Thyroid gland (tissue), 4 donors: ENCODE measurements around the gene SERHL2. TPM values are rescaled to one million over a fixed set of nuclear protein-coding genes. Genes with fewer than 3 reads are reported as not detected.
"Not testable (repeated sequence)": the region's sequence is repeated elsewhere in the genome, so short reads cannot be mapped to it uniquely, and the experiment has no call there.

ENCODE experiments used
- DNase-seq, 2 donors: peaks; one replicate each; pipeline ENCODE4 v3.0.0-alpha.2; 2019
- H3K27ac ChIP-seq, 3 donors: fragments of 200-600 bp; sonication (generic); 1 replicate in 2 of 3; 2 replicates in 1 of 3; pipeline ENCODE4 v1.5.1; 2016 to 2019; ENCODE audit warnings: mild to moderate bottlenecking in 1 of 3, moderate library complexity in 1 of 3
- H3K27me3 ChIP-seq: fragments of 200-600 bp; sonication (generic); one replicate; pipeline ENCODE4 v1.5.1; 2019
- H3K36me3 ChIP-seq, 2 donors: fragments of 200-600 bp; sonication (generic); one replicate each; pipeline ENCODE4 v1.5.1; 2016 to 2019
- H3K4me1 ChIP-seq, 2 donors: fragments of 200-600 bp; sonication (generic); one replicate each; pipeline ENCODE4 v1.5.1; 2017 to 2019
- H3K4me3 ChIP-seq, 3 donors: fragments of 200-600 bp; sonication (generic); replicated peaks in 1 of 3; 1 replicate in 2 of 3; 2 replicates in 1 of 3; pipeline ENCODE4 v1.5.1; 2016; ENCODE audit warnings: mild to moderate bottlenecking in 1 of 3
- H3K9me3 ChIP-seq: fragments of 200-600 bp; sonication (generic); one replicate; pipeline ENCODE4 v1.5.1; 2017
- POLR2A ChIP-seq, 2 donors: fragments of 450-650 bp; IDR thresholded peaks; one replicate each; pipeline ENCODE4 v1.6.1; 2017; ENCODE audit warnings: antibody characterized with exemption in 2 of 2, mild to moderate bottlenecking in 2 of 2, moderate library complexity in 1 of 2
- WGBS, 2 donors: methylation state at CpG; one replicate each; pipeline ENCODE4 v1.1.5; 2017; 5-methylcytosine and 5-hydroxymethylcytosine counted together
- intact Hi-C: fragments of 100-400 bp; cut with DNase I; formaldehyde crosslinking; loops from one replicate; pipeline ENCODE4 v1.15.1; 2023
- total RNA-seq, 4 donors: library from RNA; depleted of rRNA; stranded (reverse); fragments of >200 nt; gene quantifications; one replicate each; pipeline ENCODE4 v1.2.3, GENCODE V29; 2016
- TF ChIP-seq, protein P1 (sequence below), 6 experiments: fragments of 200-600 bp in 3 of 6; fragments of 450-650 bp in 3 of 6; sonication (generic) in 3 of 6; IDR thresholded peaks; one replicate each; pipeline ENCODE4 v1.5.1; 2016 to 2019; ENCODE audit warnings: antibody characterized with exemption in 6 of 6, mild to moderate bottlenecking in 2 of 6, inconsistent platforms in 1 of 6, moderate library complexity in 1 of 6

Gene SERHL2
- total RNA-seq, 4 donors from 2014 or later = 0.83 to 5.1 (median 3.1) TPM; not detected in 1

DNA sequence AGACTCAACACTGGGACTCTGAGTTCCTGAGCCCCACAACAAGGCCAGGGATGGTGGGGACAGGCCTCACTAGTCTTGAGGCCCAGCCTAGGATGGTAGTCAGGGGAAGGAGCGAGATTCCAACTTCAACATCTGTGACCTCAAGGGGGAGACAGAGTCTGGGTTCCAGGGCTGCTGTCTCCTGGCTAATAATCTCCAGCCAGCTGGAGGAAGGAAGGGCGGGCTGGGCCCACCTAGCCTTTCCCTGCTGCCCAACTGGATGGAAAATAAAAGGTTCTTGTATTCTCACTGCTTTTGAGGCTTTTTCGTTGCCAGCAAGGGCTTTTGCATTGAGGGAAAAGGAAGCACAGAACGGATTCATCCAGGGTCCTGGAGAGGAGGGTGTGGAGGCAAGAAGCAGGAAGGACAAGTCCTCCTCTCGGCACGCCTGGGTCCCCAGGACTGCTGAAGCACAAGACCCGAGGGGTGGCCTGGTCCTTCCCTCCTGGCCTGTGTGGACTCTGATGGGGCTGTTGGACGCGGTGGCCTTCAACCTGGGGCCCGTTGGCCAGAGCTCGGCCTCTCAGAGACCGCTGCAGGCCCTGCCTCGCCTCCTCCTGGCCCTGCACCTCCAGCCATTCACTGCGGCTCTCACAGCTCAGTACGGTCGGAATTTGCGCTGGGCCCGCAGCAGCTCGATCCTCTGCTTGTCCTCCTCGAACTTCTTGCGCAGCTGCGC is 41.3 kb upstream of the SERHL2 start:
- not testable (repeated sequence) for H3K27ac ChIP-seq, H3K36me3 ChIP-seq

DNA sequence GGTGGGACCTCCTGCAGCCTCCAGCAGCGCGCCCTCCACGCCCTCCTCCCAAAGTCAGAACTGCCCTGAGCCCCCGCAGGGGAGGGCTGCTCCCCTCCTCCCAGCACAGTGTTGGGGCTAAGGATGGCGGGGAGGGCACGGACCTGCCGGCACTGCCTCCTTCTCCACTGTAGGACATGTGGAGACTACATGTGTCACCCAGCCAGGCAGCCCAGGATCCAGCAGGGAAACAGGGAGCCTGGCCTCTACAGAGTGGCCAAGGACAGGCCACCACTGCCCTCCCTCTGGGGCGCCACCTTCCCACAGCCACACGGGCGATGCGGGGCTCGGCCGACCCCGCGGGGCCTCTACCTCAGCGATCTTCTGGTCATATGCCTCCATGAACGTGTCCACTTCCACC is 39.4 kb upstream of the SERHL2 start:
- H3K27ac ChIP-seq, H3K9me3 ChIP-seq, H3K4me1 ChIP-seq, H3K27me3 ChIP-seq, DNase-seq, H3K4me3 ChIP-seq, H3K36me3 ChIP-seq, intact Hi-C loops: not testable (repeated sequence)
- 93 to 100% methylated on average over 1 to 14 of the region's 17 CpGs for WGBS, 2 donors

More for the DNA sequence above, 41.3 kb upstream of the SERHL2 start:
- intact Hi-C loops, H3K27me3 ChIP-seq, H3K9me3 ChIP-seq, H3K4me1 ChIP-seq, H3K4me3 ChIP-seq: not testable (repeated sequence)
- 84 to 85% methylated on average over 21 to 22 of the region's 22 CpGs for WGBS, 2 donors
- peak in 1 of 2 donors; percentile 13 for DNase-seq
- TF ChIP-seq, protein P1, sequence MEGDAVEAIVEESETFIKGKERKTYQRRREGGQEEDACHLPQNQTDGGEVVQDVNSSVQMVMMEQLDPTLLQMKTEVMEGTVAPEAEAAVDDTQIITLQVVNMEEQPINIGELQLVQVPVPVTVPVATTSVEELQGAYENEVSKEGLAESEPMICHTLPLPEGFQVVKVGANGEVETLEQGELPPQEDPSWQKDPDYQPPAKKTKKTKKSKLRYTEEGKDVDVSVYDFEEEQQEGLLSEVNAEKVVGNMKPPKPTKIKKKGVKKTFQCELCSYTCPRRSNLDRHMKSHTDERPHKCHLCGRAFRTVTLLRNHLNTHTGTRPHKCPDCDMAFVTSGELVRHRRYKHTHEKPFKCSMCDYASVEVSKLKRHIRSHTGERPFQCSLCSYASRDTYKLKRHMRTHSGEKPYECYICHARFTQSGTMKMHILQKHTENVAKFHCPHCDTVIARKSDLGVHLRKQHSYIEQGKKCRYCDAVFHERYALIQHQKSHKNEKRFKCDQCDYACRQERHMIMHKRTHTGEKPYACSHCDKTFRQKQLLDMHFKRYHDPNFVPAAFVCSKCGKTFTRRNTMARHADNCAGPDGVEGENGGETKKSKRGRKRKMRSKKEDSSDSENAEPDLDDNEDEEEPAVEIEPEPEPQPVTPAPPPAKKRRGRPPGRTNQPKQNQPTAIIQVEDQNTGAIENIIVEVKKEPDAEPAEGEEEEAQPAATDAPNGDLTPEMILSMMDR (IDR thresholded peaks at IDR 0.05) = peak in 3 of 6 experiments; percentile 22 to 33 (median 27)

DNA sequence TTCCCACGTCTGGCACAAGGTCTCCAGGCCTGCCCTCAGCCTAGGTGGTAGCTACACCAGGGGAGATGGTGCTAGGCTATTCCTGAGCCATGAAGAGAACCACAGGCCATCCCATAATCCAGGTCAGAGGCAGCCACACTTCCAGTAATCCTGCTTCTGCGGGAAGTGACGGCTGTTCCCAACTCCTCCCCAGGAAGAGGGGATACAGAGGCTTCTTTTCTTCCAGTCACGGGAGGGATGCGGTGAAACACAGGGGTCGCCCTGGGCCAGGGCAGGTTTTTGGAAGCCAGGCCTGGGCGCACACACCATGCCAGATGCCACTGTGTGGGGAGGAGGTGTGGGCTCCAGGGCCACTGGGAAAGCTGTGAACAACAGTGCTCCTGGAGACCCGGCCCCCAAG is 38.5 kb upstream of the SERHL2 start:
- intact Hi-C loops = not testable (repeated sequence)

DNA sequence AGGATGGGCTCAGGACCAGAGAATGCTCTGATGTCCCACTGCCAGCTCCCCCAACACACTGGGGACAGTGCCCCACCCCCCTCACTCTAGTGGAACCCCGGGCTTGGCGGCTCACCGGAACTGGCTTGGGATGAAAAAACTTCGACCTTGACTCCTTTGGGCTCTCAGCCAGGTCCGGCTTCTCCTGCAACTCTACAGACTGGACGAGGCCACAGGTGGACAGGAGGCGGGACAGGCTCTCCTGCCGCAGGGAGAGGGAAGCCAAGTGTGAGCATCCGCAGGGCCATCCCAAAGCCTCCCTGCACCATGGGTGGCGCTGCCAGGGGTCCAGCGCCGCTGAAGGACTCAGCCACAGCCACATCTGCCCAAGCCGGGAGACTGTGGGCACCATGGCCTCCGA is 37.9 kb upstream of the SERHL2 start:
- intact Hi-C loops = no loop called here
- DNase-seq = no peak

More for the DNA sequence above, 38.5 kb upstream of the SERHL2 start:
- not testable (repeated sequence) for H3K27me3 ChIP-seq, H3K36me3 ChIP-seq, H3K4me3 ChIP-seq, H3K4me1 ChIP-seq, DNase-seq, H3K9me3 ChIP-seq, H3K27ac ChIP-seq
- 90 to 91% methylated on average over 5 to 6 of the region's 8 CpGs for WGBS, 2 donors

DNA sequence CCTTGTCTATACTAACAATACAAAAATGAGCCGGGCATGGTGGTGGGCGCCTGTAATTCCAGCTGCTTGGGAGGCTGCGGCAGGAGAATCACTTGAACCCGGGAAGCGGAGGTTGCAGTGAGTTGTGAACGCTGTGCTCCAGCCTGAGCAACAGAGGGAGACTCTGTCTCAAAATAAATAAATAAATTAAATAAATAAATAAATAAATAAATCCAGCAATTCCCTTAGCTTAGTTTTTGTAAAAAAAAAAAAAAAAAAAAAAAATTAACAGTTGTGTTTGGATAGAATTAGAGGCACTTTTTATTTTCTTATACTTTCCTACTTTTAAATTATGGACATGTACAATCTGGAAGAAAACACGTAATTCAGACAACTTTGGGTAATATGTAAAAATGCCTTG is 36.7 kb upstream of the SERHL2 start:
- H3K27ac ChIP-seq, H3K4me1 ChIP-seq, DNase-seq, intact Hi-C loops, H3K36me3 ChIP-seq, H3K4me3 ChIP-seq, H3K9me3 ChIP-seq, H3K27me3 ChIP-seq: not testable (repeated sequence)
- WGBS, 2 donors = 98% methylated on average over 7 of the region's 7 CpGs

More for the DNA sequence above, 37.9 kb upstream of the SERHL2 start:
- Histone ChIP-seq H3K27ac (no peak overlapping the region), H3K36me3 (peaks cover 0 to 2% of the 10 kb centered on the region in 2 donors), H3K9me3 (no peaks in the 10 kb centered on the region), H3K4me1 (peaks cover 3 to 10% of the 10 kb centered on the region in 2 donors), H3K4me3 (no peak overlapping the region), H3K27me3 (no peaks in the 10 kb centered on the region)
- WGBS, 2 donors = 81 to 100% methylated on average over 4 to 13 of the region's 14 CpGs
- no peak for TF ChIP-seq POLR2A (IDR thresholded peaks at IDR 0.05)
- TF ChIP-seq, protein P1 (IDR thresholded peaks at IDR 0.05) = no peak

DNA sequence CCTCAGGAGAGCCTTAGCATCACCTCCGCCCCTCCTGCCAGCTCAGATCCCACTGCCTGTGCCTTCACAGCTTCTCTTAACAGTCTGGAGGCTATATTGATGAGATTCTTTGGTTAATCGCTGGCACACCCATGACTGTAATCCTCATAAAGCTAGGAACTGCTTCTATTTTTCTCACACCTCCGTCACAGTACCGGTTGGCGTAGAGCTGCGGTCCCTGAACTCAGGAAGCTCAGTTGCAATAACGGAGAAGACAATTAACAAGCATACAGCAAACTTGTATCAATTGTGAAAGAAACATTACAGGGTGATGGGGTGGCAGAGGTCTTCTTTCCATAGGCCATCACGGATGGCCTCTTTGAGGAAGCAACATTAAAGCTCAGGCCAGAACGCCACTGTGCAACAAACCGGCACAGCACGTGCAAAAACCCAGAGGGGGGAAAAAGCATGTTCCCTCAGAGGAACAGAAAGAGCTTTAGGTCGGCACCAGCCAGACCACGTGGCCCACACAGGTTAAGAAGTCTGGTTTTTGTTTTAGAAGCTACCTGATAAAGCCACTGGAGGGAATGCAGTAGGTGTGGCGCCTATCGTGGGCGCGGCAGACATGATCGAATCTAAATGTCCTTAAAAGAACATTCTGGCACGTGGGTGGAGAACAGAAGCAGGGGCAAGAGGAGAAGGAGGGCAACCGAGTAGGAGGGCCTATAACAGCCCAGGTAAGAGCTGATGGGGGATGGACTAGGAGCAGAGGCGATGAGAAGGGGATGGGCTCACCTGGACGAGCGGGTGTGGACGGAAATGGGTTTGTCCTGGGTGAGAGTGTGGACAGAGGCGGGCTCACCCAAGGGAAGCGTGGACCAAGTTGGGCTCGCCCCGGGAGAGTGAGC is 34.9 kb upstream of the SERHL2 start:
- H3K4me1 ChIP-seq, H3K9me3 ChIP-seq, intact Hi-C loops, H3K27me3 ChIP-seq, H3K36me3 ChIP-seq, DNase-seq: not testable (repeated sequence)
- 21 to 28% methylated on average over 19 to 20 of the region's 28 CpGs for WGBS, 2 donors
- Histone ChIP-seq H3K4me3 (peak overlapping the region; percentile 39 to 92 (median 71)), H3K27ac (peak overlapping the region; percentile 67 to 70 (median 67))
